Measurements from ENCODE around the gene SYCP2L. TPM values are rescaled to one million over a fixed set of nuclear protein-coding genes. Genes with fewer than 3 reads are reported as not detected.

The SYCP2L gene
- total and polyA plus RNA-seq, 9 of the 15 experiments (the other 6 are each of a cell fraction or from before 2014, with no cell fraction given) = 12.4 to 46.9 (median 22.0) TPM

DNA sequence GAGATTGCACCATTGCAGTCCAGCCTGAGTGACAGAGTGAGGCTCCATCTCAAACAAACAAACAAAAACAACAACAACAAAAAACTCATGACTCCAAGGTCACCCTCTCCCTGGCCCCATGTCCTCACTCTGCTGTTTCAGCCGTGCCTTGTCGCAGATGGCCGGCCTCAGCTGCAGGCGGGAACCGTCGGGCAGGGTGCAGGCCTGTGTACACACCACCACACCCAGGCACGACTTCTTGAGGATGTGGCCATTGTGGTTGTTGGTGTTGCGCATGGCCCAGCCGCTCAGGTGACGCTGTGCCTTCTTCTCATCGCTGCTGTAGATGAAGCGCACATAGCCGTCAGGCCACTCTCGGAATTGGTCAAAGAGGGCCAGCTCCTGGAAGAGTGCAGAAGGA lies 9.8 kb upstream of the SYCP2L start:
- H3K4me1 ChIP-seq (replicated peaks in 1 of 2; ENCODE audit: control insufficient read depth in 2 of 2, insufficient read depth in 2 of 2, low read length in 2 of 2) = peaks cover 0 to 9% of the 10 kb centered on the region in 2 experiments; a peak in 1 of 5 replicates
- no peaks in the 10 kb centered on the region for H3K9me3 ChIP-seq (replicated peaks; ENCODE audit: control insufficient read depth, insufficient read depth, low read depth, low read length)
- DNase-seq (ENCODE audit: extremely low read depth in 1 of 4, low spot score in 3 of 4) (no peak), ATAC-seq (no peak), FAIRE-seq (no peak)
- H3K4me3 ChIP-seq = no peak overlapping the region
- H3K27me3 ChIP-seq (ENCODE audit: control insufficient read depth in 2 of 2, insufficient read depth in 2 of 2, low read length in 2 of 2) = no peaks in the 10 kb centered on the region; a peak in 1 of 5 replicates
- no peaks in the 10 kb centered on the region for H3K79me2 ChIP-seq (ENCODE audit: control insufficient read depth, insufficient read depth, low read length)
- in situ Hi-C loops (cut with MboI) = no loop called here
- ChIA-PET POLR2A (interaction anchor here (2.5 kb wide), 1 partner anchor 10 kb away, joined by 8 read pairs; the partner anchor contains the start of gene SYCP2L), CTCF (ENCODE audit: low intra/inter-chr PET ratio) (no interaction called here)
- H3K36me3 ChIP-seq (ENCODE audit: control insufficient read depth, insufficient read depth, low read length) = no peaks in the 10 kb centered on the region
- no peak overlapping the region for H3K4me2 ChIP-seq (ENCODE audit: insufficient read depth, low read length)
- intact Hi-C loops (cut with micrococcal nuclease) = no loop called here
- no peaks in the 10 kb centered on the region for H3K9me1 ChIP-seq (ENCODE audit: control insufficient read depth, insufficient read depth, low read length)
- H4K20me1 ChIP-seq (replicated peaks; ENCODE audit: control insufficient read depth, insufficient read depth, low read length) = no peaks in the 10 kb centered on the region
- no peak overlapping the region for H3K27ac ChIP-seq (ENCODE audit: extremely low read depth, low read depth, low read length)
- no TSS peak for BruUV-seq (replicated peaks)
- no peak for TF ChIP-seq ZNF668 (CRISPR knock-in tag; IDR thresholded peaks at IDR 0.05)
- no peak for TF ChIP-seq CC2D1A (IDR thresholded peaks at IDR 0.05)
- TF ChIP-seq CHD1 (IDR thresholded peaks at IDR 0.05; ENCODE audit: low read length) = no peak
- no peak for TF ChIP-seq ZNF146 (CRISPR knock-in tag; IDR thresholded peaks at IDR 0.05; ENCODE audit: unreplicated experiment)
- TF ChIP-seq TAF9B (IDR thresholded peaks at IDR 0.05; ENCODE audit: partially characterized antibody) = no peak
- TF ChIP-seq, protein P1, sequence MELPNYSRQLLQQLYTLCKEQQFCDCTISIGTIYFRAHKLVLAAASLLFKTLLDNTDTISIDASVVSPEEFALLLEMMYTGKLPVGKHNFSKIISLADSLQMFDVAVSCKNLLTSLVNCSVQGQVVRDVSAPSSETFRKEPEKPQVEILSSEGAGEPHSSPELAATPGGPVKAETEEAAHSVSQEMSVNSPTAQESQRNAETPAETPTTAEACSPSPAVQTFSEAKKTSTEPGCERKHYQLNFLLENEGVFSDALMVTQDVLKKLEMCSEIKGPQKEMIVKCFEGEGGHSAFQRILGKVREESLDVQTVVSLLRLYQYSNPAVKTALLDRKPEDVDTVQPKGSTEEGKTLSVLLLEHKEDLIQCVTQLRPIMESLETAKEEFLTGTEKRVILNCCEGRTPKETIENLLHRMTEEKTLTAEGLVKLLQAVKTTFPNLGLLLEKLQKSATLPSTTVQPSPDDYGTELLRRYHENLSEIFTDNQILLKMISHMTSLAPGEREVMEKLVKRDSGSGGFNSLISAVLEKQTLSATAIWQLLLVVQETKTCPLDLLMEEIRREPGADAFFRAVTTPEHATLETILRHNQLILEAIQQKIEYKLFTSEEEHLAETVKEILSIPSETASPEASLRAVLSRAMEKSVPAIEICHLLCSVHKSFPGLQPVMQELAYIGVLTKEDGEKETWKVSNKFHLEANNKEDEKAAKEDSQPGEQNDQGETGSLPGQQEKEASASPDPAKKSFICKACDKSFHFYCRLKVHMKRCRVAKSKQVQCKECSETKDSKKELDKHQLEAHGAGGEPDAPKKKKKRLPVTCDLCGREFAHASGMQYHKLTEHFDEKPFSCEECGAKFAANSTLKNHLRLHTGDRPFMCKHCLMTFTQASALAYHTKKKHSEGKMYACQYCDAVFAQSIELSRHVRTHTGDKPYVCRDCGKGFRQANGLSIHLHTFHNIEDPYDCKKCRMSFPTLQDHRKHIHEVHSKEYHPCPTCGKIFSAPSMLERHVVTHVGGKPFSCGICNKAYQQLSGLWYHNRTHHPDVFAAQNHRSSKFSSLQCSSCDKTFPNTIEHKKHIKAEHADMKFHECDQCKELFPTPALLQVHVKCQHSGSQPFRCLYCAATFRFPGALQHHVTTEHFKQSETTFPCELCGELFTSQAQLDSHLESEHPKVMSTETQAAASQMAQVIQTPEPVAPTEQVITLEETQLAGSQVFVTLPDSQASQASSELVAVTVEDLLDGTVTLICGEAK (IDR thresholded peaks at IDR 0.05) = no peak
- TF ChIP-seq, protein P1 (CRISPR knock-in tag; IDR thresholded peaks at IDR 0.05) = no peak
- no peak for TF ChIP-seq BCOR (IDR thresholded peaks at IDR 0.05)
- TF ChIP-seq ZNF785 (CRISPR knock-in tag; IDR thresholded peaks at IDR 0.05) = no peak
- TF ChIP-seq ZFX (CRISPR knock-in tag; IDR thresholded peaks at IDR 0.05) = no peak
- TF ChIP-seq IFI16 (CRISPR knock-in tag; IDR thresholded peaks at IDR 0.05) = no peak
- 58% methylated on average over 14 of the region's 14 CpGs for WGBS (ENCODE audit: insufficient coverage, low coverage, missing lambda C conversion rate)
- H2AFZ ChIP-seq (ENCODE audit: low read depth, low read length) = no peak overlapping the region
- H3K9ac ChIP-seq (ENCODE audit: insufficient read depth in 1 of 2, low read depth in 2 of 2, low read length in 2 of 2) = no peak overlapping the region; a peak in 1 of 4 replicates
